IMR-90 (cell line): ENCODE data around the gene TNFRSF25. TPM values are rescaled to one million over a fixed set of nuclear protein-coding genes. Genes with fewer than 3 reads are reported as not detected.

Experiments
- ATAC-seq: fragments of 200-7000 bp; cut with Tn5 transposase; 2 replicates; pipeline ENCODE4 v1.9.1; 2020; ENCODE audit warnings: low read depth, mild to moderate bottlenecking, moderate library complexity
- BruUV-seq: library from RNA; stranded (reverse); fragments of 400-500 nt; replicated peaks from 2 replicates; lab custom pipeline; 2021; lab: Mats Ljungman, UMichigan
- CTCF ChIA-PET: fragments of 300-600 bp; formaldehyde crosslinking; extraction: SDS; loops from one replicate; lab custom pipeline; 2021; ENCODE audit warnings: antibody characterized with exemption; lab: Yijun Ruan, JAX
- POLR2A ChIA-PET: fragments of 300-600 bp; sonication (Branson Sonifier 250); formaldehyde crosslinking; loops from one replicate; lab custom pipeline; 2022; ENCODE audit warnings: antibody characterized with exemption; ENCODE audit not compliant: unreplicated experiment; lab: Charles Lee
- DNase-seq: peaks from one replicate; pipeline ENCODE4 v3.0.0; 2013
- H2AFZ ChIP-seq: replicated peaks from 2 replicates; pipeline ENCODE3; 2013; ENCODE audit warnings: low read length, mild to moderate bottlenecking; ENCODE audit not compliant: poor library complexity
- H2AK5ac ChIP-seq: 2 replicates; pipeline ENCODE4 v1.6.1; 2013; ENCODE audit warnings: low read depth, low read length, inconsistent platforms
- H2AK9ac ChIP-seq: replicated peaks from 2 replicates; pipeline ENCODE3; 2013; ENCODE audit warnings: mild to moderate bottlenecking, low read depth, low read length, moderate library complexity; ENCODE audit not compliant: poor library complexity
- H2BK120ac ChIP-seq: 2 replicates; pipeline ENCODE4 v1.6.1; 2013; ENCODE audit warnings: low read depth, low read length, inconsistent platforms
- H2BK15ac ChIP-seq: 3 replicates; pipeline ENCODE4 v1.6.1; 2013; ENCODE audit warnings: low read depth, low read length, inconsistent platforms
- H2BK20ac ChIP-seq: 2 replicates; pipeline ENCODE4 v1.6.1; 2013; ENCODE audit warnings: low read depth, mild to moderate bottlenecking, inconsistent platforms, low read length, moderate library complexity
- H2BK5ac ChIP-seq: 2 replicates; pipeline ENCODE4 v1.6.1; 2013; ENCODE audit warnings: mild to moderate bottlenecking, low read depth, low read length, inconsistent platforms; ENCODE audit not compliant: poor library complexity, severe bottlenecking
- H3K14ac ChIP-seq: replicated peaks from 2 replicates; pipeline ENCODE4 v1.6.1; 2013; ENCODE audit warnings: low read depth, low read length, inconsistent platforms
- H3K18ac ChIP-seq: 2 replicates; pipeline ENCODE4 v1.6.1; 2013; ENCODE audit warnings: low read depth, low read length, control low read depth
- H3K23ac ChIP-seq: 2 replicates; pipeline ENCODE4 v1.6.1; 2013; ENCODE audit warnings: low read depth, low read length, inconsistent platforms
- H3K27ac ChIP-seq: 2 replicates; pipeline ENCODE4 v1.5.1; 2013; ENCODE audit warnings: mild to moderate bottlenecking, control low read depth, low read length; ENCODE audit not compliant: insufficient read depth
- H3K27me3 ChIP-seq: 2 replicates; pipeline ENCODE4 v1.6.1; 2013; ENCODE audit warnings: low read length; ENCODE audit not compliant: control insufficient read depth, insufficient read depth
- H3K36me3 ChIP-seq: 2 replicates; pipeline ENCODE4 v1.6.1; 2013; ENCODE audit warnings: low read length, mixed read lengths; ENCODE audit not compliant: control insufficient read depth, insufficient read depth
- H3K4ac ChIP-seq: 2 replicates; pipeline ENCODE4 v1.6.1; 2013; ENCODE audit warnings: low read depth, low read length, inconsistent platforms
- H3K4me1 ChIP-seq: 2 replicates; pipeline ENCODE4 v1.6.1; 2013; ENCODE audit warnings: low read length, mixed read lengths; ENCODE audit not compliant: control insufficient read depth, insufficient read depth
- H3K4me2 ChIP-seq: 2 replicates; pipeline ENCODE4 v1.6.1; 2013; ENCODE audit warnings: low read depth, mild to moderate bottlenecking, control low read depth, low read length, moderate library complexity
- H3K4me3 ChIP-seq: 2 replicates; pipeline ENCODE4 v1.5.1; 2013; ENCODE audit warnings: low read depth, mild to moderate bottlenecking, control low read depth, low read length, moderate library complexity; ENCODE audit not compliant: insufficient read depth
- H3K56ac ChIP-seq: 2 replicates; pipeline ENCODE4 v1.6.1; 2013; ENCODE audit warnings: low read length, inconsistent platforms; ENCODE audit not compliant: insufficient read depth; ENCODE audit errors: extremely low read depth
- H3K79me1 ChIP-seq, 2 experiments: 2 replicates each; pipeline ENCODE4 v1.6.1; 2013; ENCODE audit warnings: low read length in 2 of 2, inconsistent platforms in 1 of 2, low read depth in 1 of 2
- H3K9ac ChIP-seq: 2 replicates; pipeline ENCODE4 v1.6.1; 2013; ENCODE audit warnings: low read depth, low read length, control low read depth
- H3K9me1 ChIP-seq: 2 replicates; pipeline ENCODE4 v1.6.1; 2013; ENCODE audit warnings: low read length, inconsistent platforms; ENCODE audit not compliant: insufficient read depth
- H3K9me3 ChIP-seq: 2 replicates; pipeline ENCODE4 v1.6.1; 2013; ENCODE audit warnings: low read length; ENCODE audit not compliant: control insufficient read depth, insufficient read depth
- H4K20me1 ChIP-seq: 2 replicates; pipeline ENCODE4 v1.6.1; 2013; ENCODE audit warnings: low read length, inconsistent platforms; ENCODE audit not compliant: insufficient read depth
- H4K5ac ChIP-seq: 2 replicates; pipeline ENCODE4 v1.6.1; 2013; ENCODE audit warnings: mild to moderate bottlenecking, low read depth, low read length, control low read depth
- H4K8ac ChIP-seq, 2 experiments: 2 replicates each; pipeline ENCODE4 v1.6.1; 2013; ENCODE audit warnings: low read depth in 2 of 2, low read length in 2 of 2, control low read depth in 1 of 2, inconsistent platforms in 1 of 2
- H4K91ac ChIP-seq: 2 replicates; pipeline ENCODE4 v1.6.1; 2013; ENCODE audit warnings: low read depth, low read length, inconsistent platforms; ENCODE audit not compliant: insufficient read depth
- BHLHE40 ChIP-seq: fragments of 150-350 bp; IDR thresholded peaks from 2 replicates; pipeline ENCODE4 v1.6.1; 2016; ENCODE audit warnings: mild to moderate bottlenecking, low read depth, low read length
- CEBPB ChIP-seq: IDR thresholded peaks from 2 replicates; pipeline ENCODE4 v1.6.1; 2012; ENCODE audit warnings: low read depth, low read length, improper control_type of control experiment
- CHD1 ChIP-seq: IDR thresholded peaks from 2 replicates; pipeline ENCODE4 v1.6.1; 2012; ENCODE audit warnings: low read depth, low read length, improper control_type of control experiment
- ELK1 ChIP-seq: fragments of 150-350 bp; IDR thresholded peaks from 2 replicates; pipeline ENCODE4 v1.6.1; 2016; ENCODE audit warnings: low read depth, mild to moderate bottlenecking, low read length, moderate library complexity, borderline replicate concordance
- FOS ChIP-seq: fragments of 150-350 bp; IDR thresholded peaks from 2 replicates; pipeline ENCODE4 v1.6.1; 2016; ENCODE audit warnings: low read depth, low read length
- MXI1 ChIP-seq: IDR thresholded peaks from 2 replicates; pipeline ENCODE4 v1.6.1; 2012; ENCODE audit warnings: low read depth, mild to moderate bottlenecking, low read length, moderate library complexity, borderline replicate concordance
- NFE2L2 ChIP-seq: fragments of 150-350 bp; IDR thresholded peaks from 2 replicates; pipeline ENCODE4 v1.6.1; 2016; ENCODE audit warnings: low read depth, mild to moderate bottlenecking, low read length
- POLR2A ChIP-seq: IDR thresholded peaks from 2 replicates; pipeline ENCODE4 v1.6.1; 2012; ENCODE audit warnings: mild to moderate bottlenecking, low read depth, low read length
- RAD21 ChIP-seq: IDR thresholded peaks from 2 replicates; pipeline ENCODE4 v1.6.1; 2012; ENCODE audit warnings: low read length, improper control_type of control experiment
- RCOR1 ChIP-seq: IDR thresholded peaks from 2 replicates; pipeline ENCODE4 v1.6.1; 2012; ENCODE audit warnings: mild to moderate bottlenecking, low read length, improper control_type of control experiment; ENCODE audit not compliant: insufficient replicate concordance
- RFX5 ChIP-seq: IDR thresholded peaks from 2 replicates; pipeline ENCODE4 v1.8.0; 2012; ENCODE audit warnings: low read depth, mild to moderate bottlenecking, low read length, moderate library complexity
- SMC3 ChIP-seq: fragments of 150-350 bp; IDR thresholded peaks from 2 replicates; pipeline ENCODE4 v1.6.1; 2016; ENCODE audit warnings: low read depth, mild to moderate bottlenecking, antibody characterized with exemption, low read length, moderate library complexity
- USF2 ChIP-seq: fragments of 150-350 bp; IDR thresholded peaks from 2 replicates; pipeline ENCODE4 v1.6.1; 2017; ENCODE audit warnings: mild to moderate bottlenecking, antibody characterized with exemption, low read length, low read depth
- WGBS, 2 experiments: methylation state at CpG; one replicate each; pipeline versions ENCODE4 v1.1.5 to v1.1.7; 2013; ENCODE audit warnings: missing lambda C conversion rate in 2 of 2; ENCODE audit not compliant: insufficient read length in 1 of 2; ENCODE audit errors: extremely low coverage in 2 of 2; 5-methylcytosine and 5-hydroxymethylcytosine counted together
- dilution Hi-C: fragments of 300-500 bp; cut with HindIII; formaldehyde crosslinking; loops from one replicate; pipeline ENCODE4 v1.14.3; 2018; ENCODE audit warnings: low sequenced_read_pairs; ENCODE audit not compliant: unreplicated experiment
- in situ Hi-C: fragments of 300-500 bp; cut with MboI; formaldehyde crosslinking; loops from 3 replicates; pipeline ENCODE4 v1.14.3; 2019; ENCODE audit warnings: low sequenced_read_pairs, inconsistent platforms, mixed read lengths
- intact Hi-C: fragments of 100-400 bp; cut with micrococcal nuclease; formaldehyde crosslinking; loops from 2 replicates; pipeline ENCODE4 v1.10.0; 2022
- polyA plus RNA-seq, 3 experiments: library from polyadenylated mRNA; depleted of rRNA; stranded (reverse); fragments of >200 nt; gene quantifications; 2 replicates each; pipeline ENCODE4 v1.2.3, GENCODE V29; 2012; ENCODE audit warnings: low replicate concordance in 1 of 3
- total RNA-seq: library from RNA; depleted of rRNA; stranded (reverse); fragments of >200 nt; gene quantifications from 2 replicates; pipeline ENCODE4 v1.2.3, GENCODE V29; 2012
- TF ChIP-seq, protein P1 (sequence below): conservative IDR thresholded peaks from 2 replicates; pipeline ENCODE4 v1.5.1; 2012; ENCODE audit warnings: mild to moderate bottlenecking, low read depth, low read length, improper control_type of control experiment

Gene TNFRSF25
- total and polyA plus RNA-seq, 2 of the 4 experiments (the other 2 are of a cell fraction) = 1.3 to 11.2 TPM

DNA sequence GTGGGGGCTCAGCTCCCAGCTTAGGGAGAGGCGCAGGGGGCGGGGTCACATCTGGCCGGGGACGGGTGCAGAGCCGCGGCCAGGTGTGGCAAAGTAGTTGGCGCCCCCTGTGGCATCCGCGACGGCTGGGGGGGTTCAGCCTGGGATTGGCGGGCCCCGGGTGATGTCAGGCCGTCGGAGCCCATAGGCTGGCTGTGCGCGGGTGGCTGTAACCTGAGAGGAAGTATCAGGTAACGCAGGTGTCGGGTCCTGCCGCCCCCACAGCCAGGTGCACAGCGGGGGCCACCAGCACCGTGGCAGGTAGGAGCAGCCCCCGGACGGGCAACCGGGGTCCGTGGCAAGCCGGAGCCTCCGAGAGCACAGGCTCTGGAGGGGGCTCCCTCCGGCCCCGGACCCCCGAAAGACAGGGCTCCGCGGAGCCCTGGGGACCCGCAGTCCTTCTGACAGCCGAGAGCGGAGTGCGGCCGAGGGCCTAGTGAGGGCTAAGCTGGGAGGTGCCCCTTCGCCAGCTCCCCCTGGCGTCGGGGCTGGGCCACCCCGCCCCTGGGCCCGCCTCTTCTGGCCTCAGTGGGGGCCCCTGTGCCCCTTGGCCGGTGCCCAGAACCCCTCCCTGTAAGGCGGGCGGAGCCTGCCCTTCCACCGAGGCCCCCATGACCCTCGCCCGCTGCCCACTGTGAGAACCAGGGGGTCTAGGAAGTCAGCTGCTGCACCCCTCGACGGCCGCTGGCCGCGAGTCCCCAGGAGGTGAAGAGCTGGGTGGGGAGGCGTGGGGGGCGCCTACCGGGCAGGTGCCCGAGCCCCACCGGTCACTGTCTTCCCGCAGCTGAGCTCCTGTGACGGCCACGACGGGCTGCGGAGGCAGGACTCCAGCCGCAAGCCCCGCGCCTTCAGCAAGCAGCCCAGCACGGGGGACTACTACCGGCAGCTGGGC is 17.9 kb downstream of the TNFRSF25 start:
- Histone ChIP-seq H4K91ac (no peak overlapping the region), H2BK20ac (no peak overlapping the region), H4K5ac (no peak overlapping the region), H3K4me2 (no peak overlapping the region), H3K9ac (no peak overlapping the region), H3K23ac (no peak overlapping the region), H3K9me1 (no peaks in the 10 kb centered on the region; the same call in 1 of the 2 replicates), H3K27ac (no peak overlapping the region), H3K4me3 (no peak overlapping the region), H3K18ac (no peak overlapping the region), H2BK120ac (no peak overlapping the region), H4K20me1 (no peaks in the 10 kb centered on the region), H2AK9ac (no peak overlapping the region), H3K27me3 (peaks cover 71% of the 10 kb centered on the region), H2AK5ac (no peak overlapping the region), H4K8ac (no peak overlapping the region), H3K36me3 (no peaks in the 10 kb centered on the region), H3K14ac (no peak overlapping the region), H3K79me1 (no peaks in the 10 kb centered on the region), H2AFZ (no peak overlapping the region), H2BK15ac (no peak overlapping the region), H2BK5ac (no peak overlapping the region), H3K4me1 (no peaks in the 10 kb centered on the region), H3K9me3 (no peaks in the 10 kb centered on the region), H3K4ac (no peak overlapping the region), H3K56ac (no peak overlapping the region)
- CTCF ChIA-PET = interaction anchor here (0.6 to 0.9 kb wide), 2 partner anchors 44 to 207 kb away, joined by 3 read pairs; no protein-coding TSS in a partner anchor
- intact Hi-C loops = no loop called here
- WGBS, 2 experiments = 3% methylated on average over 19 of the region's 68 CpGs; no CpG with 5 or more reads in 1 of the 2 experiments
- dilution Hi-C loops = no loop called here
- POLR2A ChIA-PET = no interaction called here
- ATAC-seq (no peak), DNase-seq (no peak)
- in situ Hi-C loops = no loop called here
- BruUV-seq = no TSS peak
- TF ChIP-seq USF2 (no peak), RCOR1 (no peak), MXI1 (no peak), BHLHE40 (no peak), NFE2L2 (no peak), RAD21 (no peak), ELK1 (no peak), RFX5 (no peak), SMC3 (no peak), CEBPB (no peak), FOS (no peak), POLR2A (no peak), CHD1 (no peak)
- TF ChIP-seq, protein P1, sequence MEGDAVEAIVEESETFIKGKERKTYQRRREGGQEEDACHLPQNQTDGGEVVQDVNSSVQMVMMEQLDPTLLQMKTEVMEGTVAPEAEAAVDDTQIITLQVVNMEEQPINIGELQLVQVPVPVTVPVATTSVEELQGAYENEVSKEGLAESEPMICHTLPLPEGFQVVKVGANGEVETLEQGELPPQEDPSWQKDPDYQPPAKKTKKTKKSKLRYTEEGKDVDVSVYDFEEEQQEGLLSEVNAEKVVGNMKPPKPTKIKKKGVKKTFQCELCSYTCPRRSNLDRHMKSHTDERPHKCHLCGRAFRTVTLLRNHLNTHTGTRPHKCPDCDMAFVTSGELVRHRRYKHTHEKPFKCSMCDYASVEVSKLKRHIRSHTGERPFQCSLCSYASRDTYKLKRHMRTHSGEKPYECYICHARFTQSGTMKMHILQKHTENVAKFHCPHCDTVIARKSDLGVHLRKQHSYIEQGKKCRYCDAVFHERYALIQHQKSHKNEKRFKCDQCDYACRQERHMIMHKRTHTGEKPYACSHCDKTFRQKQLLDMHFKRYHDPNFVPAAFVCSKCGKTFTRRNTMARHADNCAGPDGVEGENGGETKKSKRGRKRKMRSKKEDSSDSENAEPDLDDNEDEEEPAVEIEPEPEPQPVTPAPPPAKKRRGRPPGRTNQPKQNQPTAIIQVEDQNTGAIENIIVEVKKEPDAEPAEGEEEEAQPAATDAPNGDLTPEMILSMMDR = no peak
